ENCODE measurements around the gene BTNL8.

BTNL8 gene, protein sequence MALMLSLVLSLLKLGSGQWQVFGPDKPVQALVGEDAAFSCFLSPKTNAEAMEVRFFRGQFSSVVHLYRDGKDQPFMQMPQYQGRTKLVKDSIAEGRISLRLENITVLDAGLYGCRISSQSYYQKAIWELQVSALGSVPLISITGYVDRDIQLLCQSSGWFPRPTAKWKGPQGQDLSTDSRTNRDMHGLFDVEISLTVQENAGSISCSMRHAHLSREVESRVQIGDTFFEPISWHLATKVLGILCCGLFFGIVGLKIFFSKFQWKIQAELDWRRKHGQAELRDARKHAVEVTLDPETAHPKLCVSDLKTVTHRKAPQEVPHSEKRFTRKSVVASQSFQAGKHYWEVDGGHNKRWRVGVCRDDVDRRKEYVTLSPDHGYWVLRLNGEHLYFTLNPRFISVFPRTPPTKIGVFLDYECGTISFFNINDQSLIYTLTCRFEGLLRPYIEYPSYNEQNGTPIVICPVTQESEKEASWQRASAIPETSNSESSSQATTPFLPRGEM

GRCh38 chr5:180898621-180899246, at the start of gene BTNL8:
BTNL8 (plus strand) TSS chr5:180899159; CDS start chr5:180899311, 152 bp downstream.
- DNase-seq: no peak

DNA sequence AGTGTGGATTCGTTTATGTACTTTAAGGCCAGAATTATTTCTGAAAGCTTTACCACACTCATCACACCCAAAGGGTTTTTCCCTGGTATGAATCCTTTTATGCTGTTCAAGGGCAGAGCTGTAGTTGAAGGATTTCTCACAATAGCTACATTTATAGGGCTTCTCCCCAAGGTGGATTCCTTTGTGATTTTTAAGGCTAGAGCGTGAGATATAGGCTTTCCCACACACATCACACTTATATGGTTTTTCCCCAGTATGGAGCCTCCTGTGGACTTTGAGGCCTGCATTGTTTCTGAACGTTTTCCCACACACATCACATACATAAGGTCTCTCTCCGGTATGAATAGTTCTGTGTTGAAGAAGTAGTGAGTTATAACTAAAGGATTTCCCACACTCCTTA, 49.1 kb upstream of the BTNL8 start:
- no peak for DNase-seq

DNA sequence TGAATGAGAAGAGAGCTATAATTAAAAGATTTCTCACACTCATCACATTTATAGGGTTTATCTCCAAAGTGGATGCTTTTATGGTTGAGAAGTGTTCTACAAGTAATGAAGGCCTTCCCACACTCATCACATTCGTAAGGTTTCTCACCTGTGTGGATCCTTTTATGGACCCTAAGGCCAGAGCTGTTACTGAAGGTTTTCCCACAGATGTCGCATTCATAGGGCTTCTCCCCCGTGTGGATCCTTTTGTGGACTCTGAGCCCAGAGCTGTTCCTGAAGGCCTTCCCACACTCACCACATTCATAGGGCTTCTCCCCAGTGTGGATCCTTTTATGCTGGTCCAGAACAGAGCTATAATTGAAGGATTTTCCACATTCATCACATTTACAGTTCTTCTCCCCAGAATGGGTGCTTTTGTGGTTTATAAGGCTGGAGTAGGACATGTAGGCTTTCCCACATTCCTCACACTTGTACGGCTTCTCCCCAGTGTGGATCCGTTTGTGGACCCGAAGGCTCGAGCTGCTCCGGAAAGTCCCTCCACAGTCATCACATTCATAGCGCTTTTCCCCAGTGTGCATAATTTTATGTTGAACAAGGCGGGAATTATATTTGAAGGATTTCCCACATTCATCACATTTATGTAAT, 48.4 kb upstream of the BTNL8 start:
- DNase-seq: no peak

- no peak for DNase-seq
Measured at GRCh38 chr5:180852495-180852894, 46.5 kb upstream of the BTNL8 start.

GRCh38 chr5:180853121-180853847, 45.7 kb upstream of the BTNL8 start:
- DNase-seq: no peak

DNA sequence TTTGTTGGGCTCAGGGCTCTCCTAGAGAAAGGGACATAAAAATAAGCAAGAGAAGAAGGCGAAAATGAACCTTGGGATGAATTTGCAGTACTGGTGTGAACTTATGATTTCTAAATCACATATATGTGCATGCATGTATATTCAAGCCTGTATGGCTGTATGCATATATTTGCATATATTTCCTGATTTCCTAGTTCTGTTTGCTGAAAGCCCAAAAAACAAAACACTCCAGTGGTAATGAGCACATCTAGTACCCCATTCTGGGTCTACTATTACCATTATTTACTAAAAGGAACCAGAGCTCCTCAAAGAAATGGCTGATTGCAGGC, 45.1 kb upstream of the BTNL8 start:
- DNase-seq: no peak

DNA sequence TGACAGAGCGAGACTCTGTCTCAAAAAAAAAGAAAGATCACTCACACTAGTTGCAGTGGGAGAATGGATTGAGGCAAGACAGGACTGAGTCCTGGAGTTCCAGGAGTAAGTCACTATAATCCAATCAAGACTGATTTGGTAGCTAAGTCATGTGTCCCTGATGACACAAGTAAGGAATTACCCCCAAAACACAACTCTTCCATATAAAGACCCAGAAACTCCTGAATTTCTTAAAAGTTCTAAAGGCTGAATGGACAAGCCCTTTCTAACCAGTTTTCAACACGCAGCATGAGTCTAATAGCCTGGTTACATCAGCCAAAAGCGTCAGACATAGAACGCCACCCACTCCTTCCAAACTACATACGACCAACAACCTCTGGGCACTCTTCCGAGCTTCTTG, 40.4 kb upstream of the BTNL8 start:
- DNase-seq: no peak

GRCh38 chr5:180860273-180860886, 38.6 kb upstream of the BTNL8 start:
- peak; percentile 81 for DNase-seq

DNA sequence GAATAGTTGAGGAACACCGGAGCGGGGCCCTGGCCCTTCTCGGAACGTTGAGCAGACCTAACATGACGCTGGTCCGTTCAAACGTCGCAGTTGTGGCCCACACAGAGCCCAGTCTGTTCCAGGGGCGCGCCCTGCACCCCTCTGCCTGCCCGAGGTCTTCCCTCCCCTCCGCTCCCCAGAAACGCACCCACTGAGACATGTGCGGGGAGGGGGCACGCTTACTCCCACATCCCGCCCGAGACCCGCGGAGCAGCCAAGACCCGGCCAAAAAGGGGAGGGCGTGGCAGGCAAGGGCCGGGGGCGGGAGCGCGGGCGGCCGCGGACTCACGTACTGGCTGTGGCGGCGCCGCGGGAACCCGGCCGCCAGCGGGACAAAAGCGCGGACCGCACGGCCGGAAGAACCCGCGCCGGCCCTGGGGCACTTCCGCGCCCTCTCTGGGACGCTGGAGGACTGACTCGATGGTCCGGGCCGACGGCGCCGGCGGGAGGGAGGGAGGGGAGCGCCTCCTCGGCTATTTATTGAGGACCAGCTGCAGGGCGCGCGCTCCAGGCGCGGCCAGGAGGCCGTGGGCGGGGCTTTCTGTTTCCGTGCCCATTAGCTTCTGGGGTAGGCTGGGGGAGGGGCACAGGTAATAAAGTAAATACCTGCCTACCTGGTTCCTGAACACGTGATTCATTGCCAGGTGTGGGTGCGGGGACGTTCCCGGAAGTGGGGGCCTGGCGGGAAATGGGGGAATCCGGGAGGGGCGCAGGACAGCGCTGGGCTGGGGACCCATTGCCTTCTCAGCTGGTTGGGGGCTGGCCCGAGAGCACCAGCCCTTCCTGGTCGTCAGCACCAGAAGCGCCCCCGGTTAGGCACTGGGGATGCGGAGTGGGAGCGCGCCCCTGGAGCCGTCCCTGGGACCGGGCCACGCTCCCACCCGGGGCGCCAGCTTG, 37.8 kb upstream of the BTNL8 start, which contains the start of gene ZFP62:
Gene ZFP62 (minus strand): TSS at position 390 of the 936 bp plus-strand sequence. CDS start 57 bp downstream, at position 333.
- DNase-seq: peak; percentile 99

DNA sequence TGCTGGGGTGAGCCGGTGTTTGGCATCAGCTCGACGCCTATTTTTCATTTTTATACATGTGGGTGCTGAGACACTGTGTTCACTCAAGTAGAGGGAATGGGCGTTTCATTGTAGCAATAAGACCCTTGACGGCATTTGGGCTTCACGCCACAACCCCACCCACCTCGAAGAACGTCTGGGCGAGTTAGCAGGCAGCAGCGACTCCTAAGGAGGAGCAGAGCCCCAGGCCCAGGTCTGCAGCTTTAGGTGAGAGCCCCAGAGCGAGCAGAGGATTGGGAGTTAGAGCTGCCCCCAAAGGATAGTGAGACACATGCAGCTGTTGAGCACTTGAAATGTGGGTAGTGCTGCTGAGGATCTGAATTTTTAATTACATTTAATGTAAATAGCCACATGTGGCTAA, 36.3 kb upstream of the BTNL8 start:
- no peak for DNase-seq

GRCh38 chr5:180865981-180866695, 32.8 kb upstream of the BTNL8 start:
- DNase-seq: peak; percentile 43

DNA sequence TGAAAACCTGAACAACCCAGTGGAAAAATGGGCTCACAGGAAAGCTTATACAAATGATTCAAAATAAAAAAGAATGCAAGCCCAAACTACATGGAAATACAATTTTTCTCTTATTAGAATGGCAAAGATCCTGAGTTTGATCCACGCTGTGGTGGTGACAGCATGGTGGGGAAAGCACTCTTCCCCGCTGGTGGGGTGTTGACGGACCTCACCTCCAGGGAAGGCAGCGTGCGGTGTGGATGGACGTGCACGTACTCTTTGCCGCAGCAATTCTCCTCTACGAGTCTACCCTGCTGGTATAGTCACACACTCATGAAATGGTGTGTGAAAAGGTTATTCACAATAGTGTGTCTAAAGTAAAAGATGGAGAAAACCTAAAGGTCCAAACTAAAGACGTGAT, 32.0 kb upstream of the BTNL8 start:
- DNase-seq: no peak

DNA sequence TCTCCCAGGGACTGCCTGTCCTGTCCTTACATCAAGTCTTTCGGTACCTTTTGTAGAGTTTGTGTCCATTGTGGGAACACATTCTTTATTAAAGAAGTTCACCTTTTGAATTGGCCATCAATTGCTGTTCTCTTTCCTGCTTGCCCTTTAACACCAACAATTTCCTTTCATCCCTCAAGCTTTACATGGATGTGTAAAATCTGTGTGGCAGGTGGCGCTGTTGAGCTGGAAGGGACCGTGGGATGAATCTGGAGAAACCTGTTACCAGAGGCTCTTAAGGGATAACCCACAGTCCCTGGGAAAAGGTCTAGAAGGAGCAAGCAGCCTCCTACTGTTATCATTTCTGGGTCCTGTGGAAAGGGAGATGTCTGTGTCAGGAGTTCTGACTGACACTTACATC, 30.0 kb upstream of the BTNL8 start:
- peak; percentile 94 for DNase-seq

DNA sequence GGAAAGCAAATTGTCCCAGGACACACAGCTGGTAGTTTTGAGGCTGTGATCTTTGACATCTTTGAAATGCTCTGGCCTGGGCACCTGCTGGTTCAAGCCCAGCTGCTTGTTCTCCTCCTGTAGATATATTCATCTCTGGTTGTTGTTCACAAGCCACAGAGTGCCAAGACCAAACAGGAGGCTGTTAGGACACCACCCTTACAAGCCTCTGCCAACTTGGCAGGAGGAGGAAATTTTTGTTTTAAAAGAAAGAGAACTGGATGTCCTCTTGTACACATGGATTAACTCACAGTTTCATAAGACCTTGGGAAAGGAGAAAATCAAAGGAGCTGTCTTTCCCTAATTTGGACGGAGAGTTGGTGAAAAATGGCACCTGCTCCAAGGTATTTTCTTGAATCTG, 29.4 kb upstream of the BTNL8 start:
- DNase-seq: no peak

DNA sequence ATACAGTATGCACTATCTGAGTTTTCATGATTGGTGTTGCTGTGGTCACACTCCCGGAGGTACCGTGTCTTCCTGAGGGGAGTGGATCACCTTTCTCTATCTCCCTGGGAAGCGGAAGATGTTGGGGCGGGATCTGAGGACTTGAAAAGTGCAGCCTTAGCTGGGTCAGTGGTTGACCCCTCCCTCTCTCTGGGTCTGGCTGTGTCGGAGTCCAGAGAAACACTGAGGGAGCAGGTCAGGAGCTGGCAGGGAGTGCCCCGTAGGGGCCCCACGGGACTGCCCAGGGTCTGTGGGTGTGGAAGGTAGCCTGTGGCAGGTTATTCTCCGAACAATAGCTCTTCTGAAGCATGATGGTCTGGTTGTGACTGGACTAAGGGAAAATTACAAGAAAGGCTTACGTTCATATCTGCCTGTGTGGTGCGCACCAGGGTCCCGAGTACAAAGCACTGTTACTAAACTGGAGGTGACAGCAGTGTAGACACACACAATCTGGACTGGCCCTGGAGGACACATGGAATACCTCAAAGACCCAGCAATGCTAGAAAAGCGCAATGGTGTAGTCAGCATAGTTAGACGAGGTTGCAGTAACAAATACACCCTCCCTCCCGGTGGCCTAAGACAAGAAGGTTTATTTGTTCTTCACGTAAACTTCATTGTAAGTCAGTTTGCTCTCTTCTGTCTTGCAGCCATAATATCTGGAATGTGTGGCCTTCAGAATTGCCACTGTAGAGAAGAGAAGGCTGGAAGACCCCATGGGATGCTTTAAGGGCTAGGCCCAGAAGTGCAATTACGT, 28.5 kb upstream of the BTNL8 start:
- no peak for DNase-seq

DNA sequence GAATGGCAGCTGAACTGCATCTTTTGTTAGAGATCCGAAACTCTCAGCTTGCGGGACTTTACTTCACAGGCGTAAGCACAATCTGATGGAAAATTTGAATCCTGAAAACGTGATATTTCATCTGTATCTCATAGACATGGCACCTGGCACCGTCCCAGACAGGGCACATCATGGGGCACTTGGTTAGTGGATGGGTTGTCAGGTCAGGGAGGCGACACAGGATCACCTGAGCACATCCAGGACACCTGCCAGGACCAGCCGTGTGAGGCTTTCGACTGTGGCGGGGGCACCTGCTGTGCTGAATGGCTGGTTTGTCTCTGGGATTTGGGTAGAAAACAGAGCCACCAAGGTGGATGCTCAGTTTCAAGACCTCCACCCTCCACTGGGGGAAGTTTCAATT, 26.5 kb upstream of the BTNL8 start:
- DNase-seq: no peak

GRCh38 chr5:180873615-180874520, 25.1 kb upstream of the BTNL8 start:
- DNase-seq: peak; percentile 27

DNA sequence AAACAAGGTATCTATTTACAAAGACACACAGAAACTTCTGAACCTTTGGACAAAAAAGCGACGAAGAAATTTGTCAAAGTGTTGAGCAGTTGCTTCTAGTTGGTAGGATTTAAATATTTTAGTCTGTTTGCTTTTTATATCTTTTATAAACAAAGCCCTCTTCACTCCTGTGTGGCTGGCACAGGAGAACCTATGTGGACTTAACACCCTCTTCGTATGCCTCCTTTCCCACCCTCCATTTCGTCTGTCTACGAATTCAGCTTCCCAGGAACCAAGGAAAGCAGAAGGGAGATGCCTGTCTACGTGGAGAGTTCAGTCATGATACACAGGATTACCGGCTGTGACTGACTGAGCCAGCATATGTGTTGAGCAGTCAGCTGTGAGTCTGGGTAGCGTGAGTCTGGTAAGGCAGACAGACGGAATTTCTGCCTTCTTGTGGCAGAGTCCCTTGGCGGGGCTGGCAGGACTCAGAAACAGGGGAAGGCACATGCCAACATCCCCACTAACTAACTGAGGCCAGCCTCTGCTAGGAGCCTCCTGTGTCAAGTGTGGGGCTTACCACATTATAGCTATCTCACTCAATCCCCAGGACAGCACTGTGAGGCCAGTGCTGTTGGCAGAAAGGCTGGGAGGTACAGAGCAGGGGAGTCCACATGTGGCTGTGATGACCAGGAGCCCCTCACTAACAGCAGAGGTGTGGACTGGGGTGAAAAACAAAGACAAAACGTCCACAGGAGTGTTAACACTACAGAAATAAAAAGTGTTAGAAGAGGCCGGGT, 24.0 kb upstream of the BTNL8 start:
- no peak for DNase-seq

All from DMS53 (cell line).